Endometrium (tissue), 2 donors: ENCODE data around the gene KRTAP10-11.
"Not testable (repeated sequence)": the region's sequence is repeated elsewhere in the genome, so short reads cannot be mapped to it uniquely, and the experiment has no call there.

Source experiments
- FAIRE-seq: peaks from 2 replicates; lab custom pipeline; 2012; peaks lifted over from hg19 to GRCh38; lab: Jason Lieb, UNC
- donor health status: control.
- donor health status: control.

KRTAP10-11 gene

GRCh38 chr21:44666401-44667320, 20.4 kb downstream of the KRTAP10-11 start, which contains the start of gene KRTAP12-2:
TSS of gene KRTAP12-2 (minus strand) at chr21:44666927. CDS start at chr21:44666886, 41 bp downstream.
- no peak for FAIRE-seq

GRCh38 chr21:44667612-44668011, 21.4 kb downstream of the KRTAP10-11 start:
- no peak for FAIRE-seq

- FAIRE-seq = no peak
Measured at GRCh38 chr21:44670642-44671432, 24.6 kb downstream of the KRTAP10-11 start.

- no peak for FAIRE-seq
Measured at GRCh38 chr21:44671911-44672310, 25.7 kb downstream of the KRTAP10-11 start.

GRCh38 chr21:44677881-44678280, 31.7 kb downstream of the KRTAP10-11 start:
- FAIRE-seq = no peak

- FAIRE-seq = no peak
Measured at GRCh38 chr21:44681152-44681551, 34.9 kb downstream of the KRTAP10-11 start.

- no peak for FAIRE-seq
Measured at GRCh38 chr21:44681861-44682579, 35.8 kb downstream of the KRTAP10-11 start, which contains the start of gene KRTAP12-1. TSS of gene KRTAP12-1 (minus strand) at chr21:44682163. CDS start at chr21:44682123, 40 bp downstream.

GRCh38 chr21:44682580-44683151, 36.5 kb downstream of the KRTAP10-11 start:
- no peak for FAIRE-seq

GRCh38 chr21:44684077-44684476, 37.9 kb downstream of the KRTAP10-11 start:
- no peak for FAIRE-seq

GRCh38 chr21:44684483-44684882, 38.3 kb downstream of the KRTAP10-11 start:
- no peak for FAIRE-seq

- not testable (repeated sequence) for FAIRE-seq
Measured at GRCh38 chr21:44685050-44685449, 38.8 kb downstream of the KRTAP10-11 start.

- FAIRE-seq = no peak
Measured at GRCh38 chr21:44686000-44686781, 40.0 kb downstream of the KRTAP10-11 start.

GRCh38 chr21:44686843-44687561, 40.8 kb downstream of the KRTAP10-11 start:
- no peak for FAIRE-seq

- FAIRE-seq = no peak
Measured at GRCh38 chr21:44687671-44688070, 41.5 kb downstream of the KRTAP10-11 start.

- FAIRE-seq = not testable (repeated sequence)
Measured at GRCh38 chr21:44689740-44690139, 43.5 kb downstream of the KRTAP10-11 start.

- no peak for FAIRE-seq
Measured at GRCh38 chr21:44691686-44692085, 45.5 kb downstream of the KRTAP10-11 start.

- no peak for FAIRE-seq
Measured at GRCh38 chr21:44692798-44693512, 46.7 kb downstream of the KRTAP10-11 start.

- no peak for FAIRE-seq
Measured at GRCh38 chr21:44694776-44695175, 48.6 kb downstream of the KRTAP10-11 start.

- FAIRE-seq = no peak
Measured at GRCh38 chr21:44695184-44695583, 49.0 kb downstream of the KRTAP10-11 start.

- FAIRE-seq = no peak
Measured at GRCh38 chr21:44695641-44696040, 49.4 kb downstream of the KRTAP10-11 start.
